GM21529 (cell line): ENCODE measurements around the gene SEPTIN1.
A peak's percentile ranks its signal among the peaks of the same experiment; 100 is the strongest.

Experiments
- ATAC-seq: cut with Tn5 transposase; IDR thresholded peaks from one replicate; pipeline ENCODE4 v1.9.1; 2021; ENCODE audit not compliant: unreplicated experiment

Gene SEPTIN1

GRCh38 chr16:30377812-30378235 is 4.5 kb downstream of the SEPTIN1 start:
- ATAC-seq: peak; percentile 39

GRCh38 chr16:30377050-30377811 is 5.1 kb downstream of the SEPTIN1 start:
- no peak for ATAC-seq

GRCh38 chr16:30376461-30376902 is 5.9 kb downstream of the SEPTIN1 start:
- ATAC-seq: no peak

- no peak for ATAC-seq
Measured at GRCh38 chr16:30375864-30376263, 6.5 kb downstream of the SEPTIN1 start.

GRCh38 chr16:30374538-30374937 is 7.8 kb downstream of the SEPTIN1 start, which contains the start of gene MYL11:
Gene MYL11, plus strand, starts transcription at chr16:30374802. Its CDS starts 56 bp downstream, at chr16:30374858.
- no peak for ATAC-seq

GRCh38 chr16:30372725-30373124 is 9.6 kb downstream of the SEPTIN1 start:
- ATAC-seq: no peak

GRCh38 chr16:30372038-30372712 is 10.2 kb downstream of the SEPTIN1 start:
- no peak for ATAC-seq

GRCh38 chr16:30371248-30371816 is 11.0 kb downstream of the SEPTIN1 start:
- no peak for ATAC-seq

- ATAC-seq: peak; percentile 75
Measured at GRCh38 chr16:30370456-30371247, 11.7 kb downstream of the SEPTIN1 start, which contains the start of gene TBC1D10B. Gene TBC1D10B, minus strand, starts transcription at chr16:30370494. Its CDS starts 311 bp downstream, at chr16:30370183.

GRCh38 chr16:30369938-30370455 is 12.4 kb downstream of the SEPTIN1 start:
- ATAC-seq: peak; percentile 6

GRCh38 chr16:30369091-30369937 is 13.0 kb downstream of the SEPTIN1 start:
- ATAC-seq: no peak

- no peak for ATAC-seq
Measured at GRCh38 chr16:30368792-30369090, 13.6 kb downstream of the SEPTIN1 start.

- ATAC-seq: no peak
Measured at GRCh38 chr16:30368122-30368791, 14.1 kb downstream of the SEPTIN1 start.

- no peak for ATAC-seq
Measured at GRCh38 chr16:30367349-30368009, 14.9 kb downstream of the SEPTIN1 start.

GRCh38 chr16:30366511-30366910 is 15.8 kb downstream of the SEPTIN1 start:
- no peak for ATAC-seq

- no peak for ATAC-seq
Measured at GRCh38 chr16:30365200-30365599, 17.2 kb downstream of the SEPTIN1 start.

GRCh38 chr16:30361180-30361579 is 21.2 kb downstream of the SEPTIN1 start:
- ATAC-seq: no peak

- no peak for ATAC-seq
Measured at GRCh38 chr16:30359871-30360170, 22.5 kb downstream of the SEPTIN1 start.
